Measurements from ENCODE around the gene LY6G6C. TPM values are rescaled to one million over a fixed set of nuclear protein-coding genes. Genes with fewer than 3 reads are reported as not detected.
"Not testable (repeated sequence)": the region's sequence is repeated elsewhere in the genome, so short reads cannot be mapped to it uniquely, and the experiment has no call there.

LY6G6C gene
- total RNA-seq, 1 donor from 2014 or later, result 1.3 TPM

DNA sequence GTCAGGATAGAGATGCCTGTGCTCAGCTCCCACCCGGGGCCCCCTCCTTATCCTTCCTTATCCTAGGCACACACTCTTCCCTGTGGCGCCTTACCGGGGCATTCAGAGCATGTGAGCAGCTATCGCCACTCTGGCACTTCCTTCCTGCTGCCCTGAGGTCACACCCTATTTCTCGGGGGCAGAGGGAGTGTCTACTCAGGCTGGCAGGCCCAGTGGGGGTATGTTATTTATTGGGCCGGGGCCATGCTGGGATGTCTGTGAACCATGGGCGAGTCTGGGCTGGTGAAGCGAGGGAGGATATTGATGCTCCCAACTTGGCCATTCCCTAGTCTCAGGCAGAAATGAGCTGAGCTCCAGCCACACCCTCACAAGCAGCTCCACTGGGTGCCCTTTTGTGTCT lies 10.3 kb downstream of the LY6G6C start:
- H3K4me3 Mint-ChIP-seq, result no peak overlapping the region
- H3K9me3 Mint-ChIP-seq, result no peaks in the 10 kb centered on the region
- no peaks in the 10 kb centered on the region for H3K27me3 Mint-ChIP-seq (ENCODE audit: low read depth)
- no peak for TF ChIP-seq CTCF (IDR thresholded peaks at IDR 0.05; ENCODE audit: unreplicated experiment)
- no peaks in the 10 kb centered on the region for H3K36me3 Mint-ChIP-seq
- DNase-seq (ENCODE audit: low spot score in 2 of 2, unreplicated experiment in 2 of 2), result no peak
- peaks cover 26% of the 10 kb centered on the region for H3K4me1 Mint-ChIP-seq
- H3K27ac Mint-ChIP-seq, result no peak overlapping the region

- H3K27me3 Mint-ChIP-seq (ENCODE audit: low read depth), result no peaks in the 10 kb centered on the region
- H3K27ac Mint-ChIP-seq, result no peak overlapping the region
- peaks cover 26% of the 10 kb centered on the region for H3K4me1 Mint-ChIP-seq
- TF ChIP-seq CTCF (IDR thresholded peaks at IDR 0.05; ENCODE audit: unreplicated experiment), result no peak
- no peaks in the 10 kb centered on the region for H3K36me3 Mint-ChIP-seq
- no peak for DNase-seq (ENCODE audit: low spot score in 2 of 2, unreplicated experiment in 2 of 2)
- no peaks in the 10 kb centered on the region for H3K9me3 Mint-ChIP-seq
- H3K4me3 Mint-ChIP-seq, result no peak overlapping the region
Measured at GRCh38 chr6:31710523-31711219, 10.9 kb downstream of the LY6G6C start.

DNA sequence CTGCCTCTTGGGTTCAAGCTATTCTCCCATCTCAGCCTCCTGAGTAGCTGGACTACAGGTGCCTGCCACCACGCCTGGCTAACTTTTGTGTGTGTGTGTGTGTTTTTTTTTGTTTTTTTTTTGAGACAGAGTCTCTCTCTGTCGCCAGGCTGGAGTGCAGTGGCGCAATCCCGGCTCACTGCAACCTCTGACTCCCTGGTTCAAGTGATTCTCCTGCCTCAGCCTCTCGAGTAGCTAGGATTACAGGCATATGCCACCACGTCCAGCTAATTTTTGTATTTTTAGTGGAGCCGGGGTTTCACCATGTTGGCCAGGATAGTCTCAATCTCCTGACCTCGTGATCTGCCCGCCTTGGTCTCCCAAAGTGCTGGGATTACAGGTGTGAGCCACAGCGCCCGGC lies 12.4 kb downstream of the LY6G6C start:
- not testable (repeated sequence) for H3K9me3 Mint-ChIP-seq; H3K27ac Mint-ChIP-seq; DNase-seq (ENCODE audit: low spot score in 2 of 2, unreplicated experiment in 2 of 2)

GRCh38 chr6:31708224-31708623 lies 13.3 kb downstream of the LY6G6C start:
- Mint-ChIP-seq H3K36me3 (no peaks in the 10 kb centered on the region), H3K27ac (no peak overlapping the region), H3K27me3 (ENCODE audit: low read depth) (no peaks in the 10 kb centered on the region), H3K9me3 (no peaks in the 10 kb centered on the region), H3K4me3 (no peak overlapping the region), H3K4me1 (peaks cover 13% of the 10 kb centered on the region)
- no peak for DNase-seq (ENCODE audit: low spot score in 2 of 2, unreplicated experiment in 2 of 2)
- TF ChIP-seq CTCF (IDR thresholded peaks at IDR 0.05; ENCODE audit: unreplicated experiment), result no peak

More for the DNA sequence above, 12.4 kb downstream of the LY6G6C start:
- not testable (repeated sequence) for H3K27me3 Mint-ChIP-seq (ENCODE audit: low read depth); H3K36me3 Mint-ChIP-seq; H3K4me3 Mint-ChIP-seq
- peaks cover 19% of the 10 kb centered on the region for H3K4me1 Mint-ChIP-seq

DNA sequence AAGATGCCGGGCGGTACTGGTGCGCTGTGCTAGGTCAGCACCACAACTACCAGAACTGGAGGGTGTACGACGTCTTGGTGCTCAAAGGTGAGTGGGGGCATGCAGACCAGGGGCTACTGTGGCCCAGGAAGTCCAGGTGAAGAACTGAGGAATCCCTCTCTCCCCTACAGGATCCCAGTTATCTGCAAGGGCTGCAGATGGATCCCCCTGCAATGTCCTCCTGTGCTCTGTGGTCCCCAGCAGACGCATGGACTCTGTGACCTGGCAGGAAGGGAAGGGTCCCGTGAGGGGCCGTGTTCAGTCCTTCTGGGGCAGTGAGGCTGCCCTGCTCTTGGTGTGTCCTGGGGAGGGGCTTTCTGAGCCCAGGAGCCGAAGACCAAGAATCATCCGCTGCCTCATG lies 13.8 kb downstream of the LY6G6C start:
- Mint-ChIP-seq H3K27ac (no peak overlapping the region), H3K27me3 (ENCODE audit: low read depth) (no peaks in the 10 kb centered on the region), H3K4me1 (peaks cover 10% of the 10 kb centered on the region), H3K4me3 (no peak overlapping the region), H3K36me3 (no peaks in the 10 kb centered on the region), H3K9me3 (no peaks in the 10 kb centered on the region)
- no peak for DNase-seq (ENCODE audit: low spot score in 2 of 2, unreplicated experiment in 2 of 2)
- no peak for TF ChIP-seq CTCF (IDR thresholded peaks at IDR 0.05; ENCODE audit: unreplicated experiment)

DNA sequence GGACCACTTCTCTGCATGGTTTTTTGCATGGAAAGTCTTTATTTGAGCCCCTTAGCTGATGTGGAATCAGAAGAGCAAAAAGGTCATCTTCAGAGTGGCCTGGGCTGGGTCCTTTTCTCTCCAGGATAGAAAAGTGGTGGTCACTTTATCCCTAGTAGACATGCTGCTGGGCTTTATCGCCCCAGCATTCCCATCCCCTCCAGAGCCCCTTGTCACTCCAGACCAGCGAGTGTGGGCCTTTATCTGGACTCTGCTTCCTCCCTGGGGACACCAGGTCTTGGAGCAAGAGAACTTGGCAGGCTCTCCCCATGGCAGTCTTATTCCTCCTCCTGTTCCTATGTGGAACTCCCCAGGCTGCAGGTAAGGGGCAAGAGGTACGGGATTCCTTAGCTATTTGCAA lies 14.9 kb downstream of the LY6G6C start, which contains the start of gene LY6G6F:
TSS of gene LY6G6F (plus strand) at position 268 of the 400 bp plus-strand sequence. CDS start at position 309, 41 bp downstream.
- no peak for TF ChIP-seq CTCF (IDR thresholded peaks at IDR 0.05; ENCODE audit: unreplicated experiment)
- Mint-ChIP-seq H3K27me3 (ENCODE audit: low read depth) (no peaks in the 10 kb centered on the region), H3K4me1 (peaks cover 9% of the 10 kb centered on the region), H3K9me3 (no peaks in the 10 kb centered on the region), H3K36me3 (no peaks in the 10 kb centered on the region), H3K27ac (no peak within 1 kb of the TSS), H3K4me3 (no peak within 1 kb of the TSS)
- DNase-seq (ENCODE audit: low spot score in 2 of 2, unreplicated experiment in 2 of 2), result no peak
